SK-N-SH (cell line): ENCODE results near the gene WDR7. TPM values are rescaled to one million over a fixed set of nuclear protein-coding genes. Genes with fewer than 3 reads are reported as not detected.

ENCODE experiments used
- CTCF ChIA-PET: fragments of 300-600, 350-600 bp; formaldehyde crosslinking; extraction: SDS; loops from one replicate; lab custom pipeline; 2021; lab: Yijun Ruan, JAX
- POLR2A ChIA-PET: fragments of 350-600 bp; sonication (Branson Sonifier 250); formaldehyde crosslinking; extraction: SDS; loops from one replicate; lab custom pipeline; 2020; ENCODE audit warnings: antibody characterized with exemption, inconsistent platforms; lab: Yijun Ruan, JAX
- DNase-seq: peaks from one replicate; pipeline ENCODE4 v3.0.0; 2012
- H2AFZ ChIP-seq: fragments of 200-600 bp; sonication (generic); 2 replicates; pipeline ENCODE4 v1.8.1; 2016; ENCODE audit warnings: antibody characterized with exemption, mild to moderate bottlenecking, low read depth
- H3F3A ChIP-seq: fragments of 200-600 bp; sonication (generic); replicated peaks from 2 replicates; pipeline ENCODE3; 2016; ENCODE audit warnings: antibody characterized with exemption, mild to moderate bottlenecking; ENCODE audit not compliant: insufficient read depth
- H3K27ac ChIP-seq, 2 experiments: fragments of 200-500 bp in 1 of 2; fragments of 200-600 bp in 1 of 2; sonication (Bioruptor generic) in 1 of 2; sonication (generic), shearing (Covaris generic) in 1 of 2; 2 replicates each; pipeline versions ENCODE4 v1.5.1 to v1.6.1; 2014 to 2016; ENCODE audit warnings: low read depth in 2 of 2, inconsistent platforms in 1 of 2, low read length in 1 of 2, mild to moderate bottlenecking in 1 of 2, mixed read lengths in 1 of 2
- H3K27me3 ChIP-seq: fragments of 200-600 bp; sonication (generic), shearing (Covaris generic); 2 replicates; pipeline ENCODE4 v1.6.1; 2016; ENCODE audit warnings: mixed run types; ENCODE audit not compliant: insufficient read depth
- H3K36me3 ChIP-seq, 2 experiments: fragments of 200-500 bp in 1 of 2; fragments of 200-600 bp in 1 of 2; sonication (Bioruptor generic) in 1 of 2; sonication (generic) in 1 of 2; replicated peaks in 1 of 2; 2 replicates each; pipeline versions ENCODE3 to v1.5.1; 2014 to 2016; ENCODE audit warnings: low read length in 1 of 2, mild to moderate bottlenecking in 1 of 2; ENCODE audit not compliant: insufficient read depth in 2 of 2, control insufficient read depth in 1 of 2
- H3K4me1 ChIP-seq, 2 experiments: fragments of 200-500 bp in 1 of 2; fragments of 200-600 bp in 1 of 2; sonication (Bioruptor generic) in 1 of 2; sonication (generic), shearing (Covaris generic) in 1 of 2; 2 replicates each; pipeline versions ENCODE4 v1.5.1 to v1.6.1; 2014 to 2016; ENCODE audit warnings: low read depth in 1 of 2, low read length in 1 of 2, mixed run types in 1 of 2; ENCODE audit not compliant: insufficient read depth in 2 of 2, control insufficient read depth in 1 of 2
- H3K4me2 ChIP-seq: fragments of 200-600 bp; sonication (generic), shearing (Covaris generic); 2 replicates; pipeline ENCODE4 v1.6.1; 2017; ENCODE audit warnings: mixed run types
- H3K4me3 ChIP-seq, 2 experiments: fragments of 200-500 bp in 1 of 2; fragments of 200-600 bp in 1 of 2; sonication (Bioruptor generic) in 1 of 2; sonication (generic), shearing (Covaris generic) in 1 of 2; 2 replicates each; pipeline versions ENCODE4 v1.5.1 to v1.8.1; 2014 to 2016; ENCODE audit warnings: low read depth in 2 of 2, inconsistent platforms in 1 of 2, low read length in 1 of 2, mild to moderate bottlenecking in 1 of 2, mixed read lengths in 1 of 2, moderate library complexity in 1 of 2
- H3K79me2 ChIP-seq: fragments of 200-600 bp; sonication (generic); 2 replicates; pipeline ENCODE4 v1.8.1; 2017; ENCODE audit warnings: mild to moderate bottlenecking; ENCODE audit not compliant: insufficient read depth
- H3K9ac ChIP-seq: fragments of 200-600 bp; sonication (generic); 2 replicates; pipeline ENCODE4 v1.6.1; 2017; ENCODE audit warnings: mixed run types
- H3K9me2 ChIP-seq: fragments of 200-600 bp; sonication (generic); 2 replicates; pipeline ENCODE4 v1.6.1; 2017; ENCODE audit warnings: mixed run types
- H3K9me3 ChIP-seq: fragments of 200-600 bp; sonication (generic); 2 replicates; pipeline ENCODE4 v1.6.1; 2017; ENCODE audit warnings: mixed run types, mild to moderate bottlenecking, moderate library complexity
- H4K20me1 ChIP-seq: fragments of 200-600 bp; sonication (generic); 2 replicates; pipeline ENCODE4 v1.6.1; 2017; ENCODE audit warnings: mild to moderate bottlenecking, mixed run types; ENCODE audit not compliant: insufficient read depth
- EP300 ChIP-seq, 2 experiments: IDR thresholded peaks; 2 replicates each; pipeline versions ENCODE4 v1.4.0 to v1.6.1; 2012; ENCODE audit warnings: borderline replicate concordance in 1 of 2, low read depth in 1 of 2, low read length in 1 of 2
- EZH2phosphoT487 ChIP-seq: fragments of 200-600 bp; sonication (generic); IDR thresholded peaks from 2 replicates; pipeline ENCODE4 v1.6.1; 2017; ENCODE audit warnings: low read depth, mixed run types, mild to moderate bottlenecking, antibody characterized with exemption, moderate library complexity, borderline replicate concordance
- FOXJ3 ChIP-seq: sonication (generic); formaldehyde crosslinking; IDR thresholded peaks from 2 replicates; pipeline ENCODE4 v1.5.1; 2020; ENCODE audit warnings: mild to moderate bottlenecking, missing genetic modification reagents
- GABPA ChIP-seq: IDR thresholded peaks from 2 replicates; pipeline ENCODE4 v1.4.0; 2012; ENCODE audit warnings: low read depth, mild to moderate bottlenecking
- GATA2 ChIP-seq: sonication (generic); formaldehyde crosslinking; IDR thresholded peaks from 2 replicates; pipeline ENCODE4 v1.5.0; 2020; ENCODE audit warnings: mild to moderate bottlenecking, missing genetic modification reagents
- JUND ChIP-seq: IDR thresholded peaks from 2 replicates; pipeline ENCODE4 v1.4.0; 2012
- MXI1 ChIP-seq: IDR thresholded peaks from 2 replicates; pipeline ENCODE4 v1.6.1; 2012; ENCODE audit warnings: mild to moderate bottlenecking, low read depth, low read length, improper control_type of control experiment
- NRF1 ChIP-seq: IDR thresholded peaks from 2 replicates; pipeline ENCODE4 v1.6.1; 2012; ENCODE audit warnings: low read depth, mild to moderate bottlenecking, low read length
- POLR2AphosphoS5 ChIP-seq: IDR thresholded peaks from 2 replicates; pipeline ENCODE4 v1.6.1; 2012; ENCODE audit warnings: low read depth, low read length
- RAD21 ChIP-seq: IDR thresholded peaks from 2 replicates; pipeline ENCODE4 v1.6.1; 2012; ENCODE audit warnings: mild to moderate bottlenecking, low read length
- RFX5 ChIP-seq: IDR thresholded peaks from 2 replicates; pipeline ENCODE4 v1.6.1; 2012; ENCODE audit warnings: mild to moderate bottlenecking, improper control_type of control experiment, low read length
- SMC3 ChIP-seq: IDR thresholded peaks from 2 replicates; pipeline ENCODE4 v1.6.1; 2012; ENCODE audit warnings: low read depth, low read length, improper control_type of control experiment
- USF1 ChIP-seq: IDR thresholded peaks from 2 replicates; pipeline ENCODE4 v1.4.0; 2012; ENCODE audit warnings: low read depth, borderline replicate concordance
- USF2 ChIP-seq: fragments of 150-350 bp; IDR thresholded peaks from 2 replicates; pipeline ENCODE4 v1.6.1; 2017; ENCODE audit warnings: antibody characterized with exemption, low read length, low read depth, borderline replicate concordance
- YY1 ChIP-seq: IDR thresholded peaks from 2 replicates; pipeline ENCODE4 v1.4.0; 2012; ENCODE audit warnings: low read depth, mild to moderate bottlenecking
- WGBS: methylation state at CpG from one replicate; pipeline ENCODE4 v1.1.6; 2017; ENCODE audit warnings: low lambda C conversion rate; 5-methylcytosine and 5-hydroxymethylcytosine counted together
- polyA plus RNA-seq, 3 experiments: library from polyadenylated mRNA; depleted of rRNA; stranded (reverse); fragments of >200 nt; gene quantifications; 2 replicates each; pipeline ENCODE4 v1.2.3, GENCODE V29; 2012
- TF ChIP-seq, protein P1 (sequence below): IDR thresholded peaks from 2 replicates; pipeline ENCODE4; 2012
- TF ChIP-seq, protein P2 (sequence below): IDR thresholded peaks from 2 replicates; pipeline ENCODE4 v1.6.1; 2012; ENCODE audit warnings: mild to moderate bottlenecking, low read depth, low read length, moderate library complexity

WDR7 gene
- polyA plus RNA-seq, 1 of the 3 experiments (the other 2 are of a cell fraction), result 4.1 TPM

- TF ChIP-seq USF2 (no peak), EP300 (IDR thresholded peaks at IDR 0.05; ENCODE audit: borderline replicate concordance in 1 of 2, low read depth in 1 of 2, low read length in 1 of 2) (no peak)
These were observed 389.0 kb downstream of the WDR7 start (continued) for GRCh38 chr18:57040175-57040574.

DNA sequence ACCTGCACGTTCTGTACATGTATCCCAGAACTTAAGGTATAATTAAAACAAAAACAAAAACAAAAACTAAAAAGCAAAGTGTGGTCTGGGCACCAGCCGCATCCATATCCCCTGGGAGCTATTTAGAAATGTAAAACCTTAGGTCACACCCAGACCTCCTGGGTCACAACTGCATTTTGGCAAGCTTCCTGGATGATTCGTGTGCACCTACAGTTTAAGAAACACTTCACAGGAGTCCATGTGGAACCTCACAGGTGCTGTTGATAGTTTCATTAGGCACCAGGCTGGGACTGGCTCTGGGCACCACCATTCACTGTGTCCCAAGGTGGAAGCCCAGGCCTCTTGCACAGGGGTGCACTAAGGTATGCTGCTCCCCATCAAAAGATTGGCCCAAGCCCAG, 392.1 kb downstream of the WDR7 start:
- CTCF ChIA-PET, result no interaction called here
- WGBS, result 63% methylated on average over 3 of the region's 3 CpGs

More for the DNA sequence above, 392.1 kb downstream of the WDR7 start:
- no peak for DNase-seq
- no peaks in the 10 kb centered on the region for H3K27me3 ChIP-seq
- H3K36me3 ChIP-seq, result no peaks in the 10 kb centered on the region
- no peaks in the 10 kb centered on the region for H3K9me3 ChIP-seq
- POLR2A ChIA-PET, result no interaction called here
- no peaks in the 10 kb centered on the region for H3F3A ChIP-seq
- no peaks in the 10 kb centered on the region for H3K79me2 ChIP-seq
- H3K27ac ChIP-seq, result no peak overlapping the region
- no peaks in the 10 kb centered on the region for H3K9me2 ChIP-seq
- H3K4me2 ChIP-seq, result no peak overlapping the region
- no peak overlapping the region for H3K4me3 ChIP-seq
- no peaks in the 10 kb centered on the region for H4K20me1 ChIP-seq
- no peak overlapping the region for H3K9ac ChIP-seq
- no peak for TF ChIP-seq YY1
- TF ChIP-seq USF1, result no peak
- TF ChIP-seq JUND, result no peak
- no peak for TF ChIP-seq POLR2AphosphoS5
- TF ChIP-seq, protein P1, sequence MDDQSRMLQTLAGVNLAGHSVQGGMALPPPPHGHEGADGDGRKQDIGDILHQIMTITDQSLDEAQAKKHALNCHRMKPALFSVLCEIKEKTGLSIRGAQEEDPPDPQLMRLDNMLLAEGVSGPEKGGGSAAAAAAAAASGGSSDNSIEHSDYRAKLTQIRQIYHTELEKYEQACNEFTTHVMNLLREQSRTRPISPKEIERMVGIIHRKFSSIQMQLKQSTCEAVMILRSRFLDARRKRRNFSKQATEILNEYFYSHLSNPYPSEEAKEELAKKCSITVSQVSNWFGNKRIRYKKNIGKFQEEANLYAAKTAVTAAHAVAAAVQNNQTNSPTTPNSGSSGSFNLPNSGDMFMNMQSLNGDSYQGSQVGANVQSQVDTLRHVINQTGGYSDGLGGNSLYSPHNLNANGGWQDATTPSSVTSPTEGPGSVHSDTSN, result no peak
- no peak for TF ChIP-seq RFX5
- TF ChIP-seq NRF1, result no peak
- TF ChIP-seq USF2, result no peak
- TF ChIP-seq, protein P2, sequence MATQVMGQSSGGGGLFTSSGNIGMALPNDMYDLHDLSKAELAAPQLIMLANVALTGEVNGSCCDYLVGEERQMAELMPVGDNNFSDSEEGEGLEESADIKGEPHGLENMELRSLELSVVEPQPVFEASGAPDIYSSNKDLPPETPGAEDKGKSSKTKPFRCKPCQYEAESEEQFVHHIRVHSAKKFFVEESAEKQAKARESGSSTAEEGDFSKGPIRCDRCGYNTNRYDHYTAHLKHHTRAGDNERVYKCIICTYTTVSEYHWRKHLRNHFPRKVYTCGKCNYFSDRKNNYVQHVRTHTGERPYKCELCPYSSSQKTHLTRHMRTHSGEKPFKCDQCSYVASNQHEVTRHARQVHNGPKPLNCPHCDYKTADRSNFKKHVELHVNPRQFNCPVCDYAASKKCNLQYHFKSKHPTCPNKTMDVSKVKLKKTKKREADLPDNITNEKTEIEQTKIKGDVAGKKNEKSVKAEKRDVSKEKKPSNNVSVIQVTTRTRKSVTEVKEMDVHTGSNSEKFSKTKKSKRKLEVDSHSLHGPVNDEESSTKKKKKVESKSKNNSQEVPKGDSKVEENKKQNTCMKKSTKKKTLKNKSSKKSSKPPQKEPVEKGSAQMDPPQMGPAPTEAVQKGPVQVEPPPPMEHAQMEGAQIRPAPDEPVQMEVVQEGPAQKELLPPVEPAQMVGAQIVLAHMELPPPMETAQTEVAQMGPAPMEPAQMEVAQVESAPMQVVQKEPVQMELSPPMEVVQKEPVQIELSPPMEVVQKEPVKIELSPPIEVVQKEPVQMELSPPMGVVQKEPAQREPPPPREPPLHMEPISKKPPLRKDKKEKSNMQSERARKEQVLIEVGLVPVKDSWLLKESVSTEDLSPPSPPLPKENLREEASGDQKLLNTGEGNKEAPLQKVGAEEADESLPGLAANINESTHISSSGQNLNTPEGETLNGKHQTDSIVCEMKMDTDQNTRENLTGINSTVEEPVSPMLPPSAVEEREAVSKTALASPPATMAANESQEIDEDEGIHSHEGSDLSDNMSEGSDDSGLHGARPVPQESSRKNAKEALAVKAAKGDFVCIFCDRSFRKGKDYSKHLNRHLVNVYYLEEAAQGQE, result no peak
- no peak for TF ChIP-seq EZH2phosphoT487
- TF ChIP-seq RAD21, result no peak
- no peak for TF ChIP-seq SMC3
- no peak for TF ChIP-seq MXI1
- TF ChIP-seq FOXJ3 (CRISPR knock-in tag), result no peak
- no peak for TF ChIP-seq GABPA
- no peak for TF ChIP-seq EP300 (IDR thresholded peaks at IDR 0.05; ENCODE audit: borderline replicate concordance in 1 of 2, low read depth in 1 of 2, low read length in 1 of 2)
- TF ChIP-seq GATA2 (CRISPR knock-in tag), result no peak
- no peak overlapping the region for H2AFZ ChIP-seq
- H3K4me1 ChIP-seq, result peaks cover 0 to 2% of the 10 kb centered on the region in 2 experiments; a peak in 1 of 4 replicates
